ENCODE data around the gene TCEA2. TPM values are rescaled to one million over a fixed set of nuclear protein-coding genes. Genes with fewer than 3 reads are reported as not detected.

TCEA2 gene
- total and polyA plus RNA-seq, 2 donors (not counting 1 experiment from before 2014, with no cell fraction given), result 58.1 to 63.9 TPM

DNA sequence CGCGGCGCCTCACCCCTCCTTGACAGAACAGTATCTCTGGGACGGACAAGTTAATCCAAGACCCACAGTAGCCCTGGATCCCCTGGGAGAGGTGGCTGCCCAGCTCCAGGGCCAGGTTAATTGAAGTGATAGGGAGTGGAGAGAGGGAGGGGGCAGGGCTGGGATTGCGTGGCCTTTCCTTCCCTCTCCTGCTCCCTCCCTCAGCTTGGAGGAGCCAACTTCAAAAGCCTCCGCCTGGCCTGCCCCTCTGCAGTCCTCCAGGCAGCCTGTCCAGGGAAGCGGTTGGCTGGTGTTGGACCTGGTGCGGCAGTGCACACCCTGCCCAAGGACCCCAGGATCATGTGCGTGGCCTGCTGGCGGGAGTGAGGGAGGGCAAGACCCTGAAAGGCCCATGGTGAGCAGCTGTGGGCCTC, 27.1 kb upstream of the TCEA2 start, which contains the start of gene C20orf204:
TSS of gene C20orf204 (plus strand) at position 250 of the 413 bp plus-strand sequence. CDS start at position 392, 142 bp downstream.
- no peak for ATAC-seq (ENCODE audit: low read depth)
- Histone ChIP-seq H3K4me1 (ENCODE audit: control insufficient read depth in 2 of 2, insufficient read depth in 2 of 2, low read length in 2 of 2) (peaks cover 19 to 20% of the 10 kb centered on the region in 2 donors), H3K79me2 (ENCODE audit: control insufficient read depth, insufficient read depth, low read length) (no peaks in the 10 kb centered on the region), H3K27ac (ENCODE audit: low read length in 2 of 2) (no peak within 1 kb of the TSS), H3K36me3 (replicated peaks in 1 of 2; ENCODE audit: control extremely low read depth in 1 of 2, control insufficient read depth in 1 of 2, extremely low read depth in 1 of 2, insufficient read depth in 2 of 2, low read length in 1 of 2) (peaks cover 0 to 15% of the 10 kb centered on the region in 2 experiments), H3K4me3 (ENCODE audit: control extremely low read depth in 1 of 5, extremely low read depth in 1 of 5, insufficient read depth in 1 of 5, low read depth in 2 of 5, low read length in 4 of 5) (no peak within 1 kb of the TSS), H3K9ac (ENCODE audit: low read length) (no peak within 1 kb of the TSS), H2AFZ (ENCODE audit: insufficient read depth, low read depth, low read length, poor library complexity, severe bottlenecking) (no peak within 1 kb of the TSS), H3K9me3 (ENCODE audit: control extremely low read depth in 1 of 3, control insufficient read depth in 2 of 3, insufficient read depth in 1 of 3, low read length in 2 of 3) (no peaks in the 10 kb centered on the region), H3K4me2 (replicated peaks; ENCODE audit: low read depth, low read length, poor library complexity, severe bottlenecking) (no peak within 1 kb of the TSS), H3K27me3 (replicated peaks in 1 of 4; ENCODE audit: control extremely low read depth in 1 of 4, control insufficient read depth in 3 of 4, insufficient read depth in 4 of 4, low read length in 3 of 4) (peaks cover 0 to 16% (median 7%) of the 10 kb centered on the region in 4 experiments), H4K20me1 (ENCODE audit: control insufficient read depth, insufficient read depth, low read length, poor library complexity, severe bottlenecking) (peaks cover 6% of the 10 kb centered on the region)
- intact Hi-C loops (cut with micrococcal nuclease), result loop anchor here (5.0 kb wide), 1 partner anchor 66 kb away; no protein-coding TSS in a partner anchor
- Mint-ChIP-seq H3K27me3 (peaks cover 5% of the 10 kb centered on the region), H3K4me3 (no peak within 1 kb of the TSS), H3K27ac (no peak within 1 kb of the TSS), H3K4me1 (peaks cover 15% of the 10 kb centered on the region), H3K9me3 (ENCODE audit: insufficient read depth) (no peaks in the 10 kb centered on the region)
- ChIA-PET CTCF (interaction anchor here (6.4 kb wide), 1 partner anchor 84 kb away, joined by 108 read pairs; no protein-coding TSS in a partner anchor), POLR2A (no interaction called here)
- TF ChIP-seq, protein P1, sequence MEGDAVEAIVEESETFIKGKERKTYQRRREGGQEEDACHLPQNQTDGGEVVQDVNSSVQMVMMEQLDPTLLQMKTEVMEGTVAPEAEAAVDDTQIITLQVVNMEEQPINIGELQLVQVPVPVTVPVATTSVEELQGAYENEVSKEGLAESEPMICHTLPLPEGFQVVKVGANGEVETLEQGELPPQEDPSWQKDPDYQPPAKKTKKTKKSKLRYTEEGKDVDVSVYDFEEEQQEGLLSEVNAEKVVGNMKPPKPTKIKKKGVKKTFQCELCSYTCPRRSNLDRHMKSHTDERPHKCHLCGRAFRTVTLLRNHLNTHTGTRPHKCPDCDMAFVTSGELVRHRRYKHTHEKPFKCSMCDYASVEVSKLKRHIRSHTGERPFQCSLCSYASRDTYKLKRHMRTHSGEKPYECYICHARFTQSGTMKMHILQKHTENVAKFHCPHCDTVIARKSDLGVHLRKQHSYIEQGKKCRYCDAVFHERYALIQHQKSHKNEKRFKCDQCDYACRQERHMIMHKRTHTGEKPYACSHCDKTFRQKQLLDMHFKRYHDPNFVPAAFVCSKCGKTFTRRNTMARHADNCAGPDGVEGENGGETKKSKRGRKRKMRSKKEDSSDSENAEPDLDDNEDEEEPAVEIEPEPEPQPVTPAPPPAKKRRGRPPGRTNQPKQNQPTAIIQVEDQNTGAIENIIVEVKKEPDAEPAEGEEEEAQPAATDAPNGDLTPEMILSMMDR (IDR thresholded peaks at IDR 0.05), result no peak
- TF ChIP-seq EZH2 (IDR thresholded peaks at IDR 0.05; ENCODE audit: borderline replicate concordance, insufficient read depth, low read depth, low read length, poor library complexity, severe bottlenecking), result no peak
- 95% methylated on average over 7 of the region's 10 CpGs for WGBS (ENCODE audit: insufficient coverage)
- DNase-seq, result no peak

Measured in B cell (primary cell).